CD4-positive, CD25-positive, alpha-beta regulatory T cell (primary cell): ENCODE measurements around the gene HSFX3. TPM values are rescaled to one million over a fixed set of nuclear protein-coding genes. Genes with fewer than 3 reads are reported as not detected.
"Not testable (repeated sequence)": the region's sequence is repeated elsewhere in the genome, so short reads cannot be mapped to it uniquely, and the experiment has no call there.

Experiments
- ATAC-seq, 2 donors: fragments of 150-1000 bp; cut with Tn5 transposase; one replicate each; pipeline ENCODE4 v1.10.0; 2021; ENCODE audit warnings: low read depth in 2 of 2, moderate number of reproducible peaks in 2 of 2, moderate library complexity in 1 of 2
- DNase-seq, 3 donors: peaks; one replicate each; pipeline versions ENCODE4 v3.0.0 to v3.0.0-alpha.2; 2012 to 2022; ENCODE audit warnings: mixed read lengths in 1 of 3
- H3K27ac ChIP-seq: one replicate; pipeline ENCODE4 v1.7.0; 2013; ENCODE audit warnings: mild to moderate bottlenecking, low read length; ENCODE audit not compliant: insufficient read depth, poor library complexity, severe bottlenecking
- H3K27me3 ChIP-seq: one replicate; pipeline ENCODE4 v1.7.0; 2013; ENCODE audit warnings: low read length; ENCODE audit not compliant: control insufficient read depth, insufficient read depth
- H3K36me3 ChIP-seq: one replicate; pipeline ENCODE4 v1.7.0; 2013; ENCODE audit warnings: mild to moderate bottlenecking, low read length, moderate library complexity; ENCODE audit not compliant: control insufficient read depth, insufficient read depth
- H3K4me1 ChIP-seq: 2 replicates; pipeline ENCODE4 v1.7.0; 2013; ENCODE audit warnings: mild to moderate bottlenecking, low read length; ENCODE audit not compliant: insufficient read depth, control insufficient read depth, poor library complexity, severe bottlenecking
- H3K4me3 ChIP-seq: one replicate; pipeline ENCODE4 v1.7.0; 2013; ENCODE audit warnings: low read depth, mild to moderate bottlenecking, low read length, moderate library complexity
- H3K9me3 ChIP-seq, 2 experiments: 1 replicate in 1 of 2; 2 replicates in 1 of 2; pipeline ENCODE4 v1.7.0; 2013; ENCODE audit warnings: low read length in 2 of 2, mild to moderate bottlenecking in 1 of 2, moderate library complexity in 1 of 2; ENCODE audit not compliant: control insufficient read depth in 2 of 2
- H3K27ac Mint-ChIP-seq, 3 donors: one replicate each; pipeline ENCODE4 v1.8.0; 2020 to 2022; ENCODE audit warnings: mild to moderate bottlenecking in 3 of 3, mixed read lengths in 3 of 3, moderate library complexity in 2 of 3
- H3K27me3 Mint-ChIP-seq: one replicate; pipeline ENCODE4 v1.8.0; 2022; ENCODE audit warnings: mild to moderate bottlenecking, mixed read lengths
- H3K36me3 Mint-ChIP-seq: one replicate; pipeline ENCODE4 v1.8.0; 2020; ENCODE audit warnings: mixed read lengths
- H3K4me1 Mint-ChIP-seq, 4 donors: one replicate each; pipeline ENCODE4 v1.8.0; 2020 to 2022; ENCODE audit warnings: mixed read lengths in 4 of 4, mild to moderate bottlenecking in 1 of 4
- H3K4me3 Mint-ChIP-seq, 4 donors: one replicate each; pipeline ENCODE4 v1.8.0; 2020 to 2022; ENCODE audit warnings: mild to moderate bottlenecking in 4 of 4, mixed read lengths in 4 of 4, moderate library complexity in 3 of 4
- H3K9me3 Mint-ChIP-seq, 7 donors: one replicate each; pipeline ENCODE4 v1.8.0; 2020 to 2022; ENCODE audit warnings: mixed read lengths in 7 of 7, mild to moderate bottlenecking in 3 of 7, moderate library complexity in 2 of 7
- polyA plus RNA-seq, 4 donors: library from polyadenylated mRNA; unstranded; fragments of 300-500 nt; fragmentation: Illumina TruSeq; gene quantifications; one replicate each; pipeline ENCODE4 v1.2.3, GENCODE V29; 2021
- total RNA-seq: library from RNA; stranded (reverse); gene quantifications from one replicate; pipeline ENCODE4 v1.2.3, GENCODE V29; 2022

Gene HSFX3
- total and polyA plus RNA-seq, 5 donors from 2014 or later = not detected

DNA sequence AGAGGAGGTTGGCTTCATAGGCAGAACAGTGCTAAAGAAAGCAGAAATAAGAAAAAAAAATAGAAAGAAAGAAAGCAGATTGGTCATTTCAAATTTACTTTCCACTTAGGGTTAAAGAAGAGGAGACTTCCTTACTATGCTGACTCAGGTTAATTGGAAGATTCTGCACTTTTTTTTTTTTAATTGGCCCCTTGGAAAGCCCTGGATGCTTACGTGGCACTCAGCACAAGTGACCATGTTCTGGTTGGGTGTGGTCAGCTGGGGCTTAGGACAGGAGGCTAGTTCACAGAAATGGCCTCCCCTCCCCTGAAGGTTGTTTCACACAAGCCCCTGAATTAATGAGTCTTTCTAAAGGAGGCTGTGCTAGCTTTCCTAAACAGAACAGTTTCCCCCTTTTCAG, 23.0 kb upstream of the HSFX3 start:
- H3K4me3 ChIP-seq = no peak overlapping the region
- H3K27me3 ChIP-seq = no peaks in the 10 kb centered on the region
- Mint-ChIP-seq H3K9me3 (no peaks in the 10 kb centered on the region), H3K36me3 (no peaks in the 10 kb centered on the region), H3K27me3 (no peaks in the 10 kb centered on the region), H3K4me1 (no peaks in the 10 kb centered on the region), H3K27ac (no peak overlapping the region), H3K4me3 (no peak overlapping the region)
- no peaks in the 10 kb centered on the region for H3K36me3 ChIP-seq
- no peak for DNase-seq
- H3K27ac ChIP-seq = no peak overlapping the region
- H3K9me3 ChIP-seq = no peaks in the 10 kb centered on the region
- H3K4me1 ChIP-seq = no peaks in the 10 kb centered on the region
- ATAC-seq = no peak

DNA sequence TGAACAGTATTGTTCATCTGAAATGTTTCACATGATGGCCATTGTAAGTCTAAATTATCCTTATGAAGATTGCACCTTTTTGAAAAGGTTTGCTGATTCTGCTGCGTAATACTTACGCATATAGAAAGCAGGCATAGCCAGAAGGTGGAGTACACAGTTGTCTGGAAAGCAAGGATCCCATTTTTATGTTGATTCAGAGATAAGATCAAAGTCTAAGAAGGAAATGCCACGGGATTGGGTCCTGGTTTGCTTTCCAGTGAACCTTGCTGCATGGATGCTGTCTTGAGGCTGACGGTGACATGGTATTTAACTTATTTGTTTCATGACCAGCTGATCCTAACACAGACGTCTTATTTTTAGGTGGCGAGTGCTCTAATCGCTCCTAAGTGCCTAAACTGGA, 22.0 kb upstream of the HSFX3 start:
- H3K36me3 ChIP-seq = no peaks in the 10 kb centered on the region
- Mint-ChIP-seq H3K4me3 (no peak overlapping the region), H3K36me3 (no peaks in the 10 kb centered on the region), H3K4me1 (no peaks in the 10 kb centered on the region), H3K9me3 (no peaks in the 10 kb centered on the region), H3K27ac (no peak overlapping the region), H3K27me3 (no peaks in the 10 kb centered on the region)
- no peak for DNase-seq
- no peaks in the 10 kb centered on the region for H3K27me3 ChIP-seq
- H3K27ac ChIP-seq = no peak overlapping the region
- H3K4me1 ChIP-seq = no peaks in the 10 kb centered on the region
- ATAC-seq = no peak
- H3K4me3 ChIP-seq = no peak overlapping the region
- H3K9me3 ChIP-seq = no peaks in the 10 kb centered on the region

DNA sequence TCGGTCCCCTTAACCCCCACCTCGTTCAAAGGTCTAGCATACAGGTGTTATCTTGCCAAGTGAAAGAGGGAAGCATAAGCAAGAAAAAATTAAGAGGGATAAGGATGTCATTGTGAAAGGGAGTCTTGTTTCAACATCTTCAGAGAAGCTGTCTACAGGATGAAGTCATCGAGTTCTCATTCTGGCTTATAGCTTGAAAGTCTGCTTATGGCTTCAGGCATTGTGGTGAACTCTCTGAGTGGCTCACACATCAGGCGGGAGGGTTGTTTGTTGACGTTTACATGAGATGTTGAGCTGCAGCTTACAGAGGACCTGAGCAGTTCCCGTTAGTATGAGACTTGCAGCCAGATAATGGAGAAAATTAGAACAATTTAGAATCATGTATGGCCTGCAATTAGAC, 20.9 kb upstream of the HSFX3 start:
- Histone ChIP-seq H3K4me1 (no peaks in the 10 kb centered on the region), H3K4me3 (no peak overlapping the region), H3K9me3 (no peaks in the 10 kb centered on the region), H3K27ac (no peak overlapping the region), H3K27me3 (no peaks in the 10 kb centered on the region), H3K36me3 (no peaks in the 10 kb centered on the region)
- H3K4me3 Mint-ChIP-seq = no peak overlapping the region
- DNase-seq (no peak), ATAC-seq (no peak)
- H3K9me3 Mint-ChIP-seq = no peaks in the 10 kb centered on the region
- H3K27ac Mint-ChIP-seq = no peak overlapping the region
- H3K4me1 Mint-ChIP-seq = no peaks in the 10 kb centered on the region
- H3K27me3 Mint-ChIP-seq = no peaks in the 10 kb centered on the region
- H3K36me3 Mint-ChIP-seq = no peaks in the 10 kb centered on the region

DNA sequence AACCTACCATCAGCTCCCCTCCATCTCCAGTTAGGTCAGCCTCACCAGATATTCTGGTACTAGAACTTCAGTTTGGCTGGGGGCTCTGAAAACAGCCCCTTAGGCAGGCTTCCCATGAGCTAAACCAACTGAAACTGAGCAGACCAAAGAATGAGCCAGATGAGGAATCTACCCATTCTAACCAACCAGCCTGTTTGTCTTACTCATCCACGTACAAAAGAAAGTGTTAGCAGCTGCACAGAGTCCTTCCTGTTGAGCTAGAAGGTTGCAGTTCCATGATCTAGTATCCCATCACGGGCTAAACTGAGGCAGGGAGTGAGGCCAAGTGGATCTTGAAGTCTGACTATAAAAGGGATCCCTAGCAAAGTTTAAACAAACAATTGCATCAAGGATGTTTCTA, 20.0 kb upstream of the HSFX3 start:
- ATAC-seq (no peak), DNase-seq (no peak)
- Histone ChIP-seq H3K27ac (no peak overlapping the region), H3K36me3 (no peaks in the 10 kb centered on the region), H3K27me3 (no peaks in the 10 kb centered on the region), H3K4me3 (no peak overlapping the region), H3K9me3 (no peaks in the 10 kb centered on the region), H3K4me1 (no peaks in the 10 kb centered on the region)
- Mint-ChIP-seq H3K27ac (peak overlapping the region in 1 of 3 donors; percentile 28), H3K4me1 (no peaks in the 10 kb centered on the region), H3K9me3 (no peaks in the 10 kb centered on the region), H3K27me3 (no peaks in the 10 kb centered on the region), H3K4me3 (no peak overlapping the region), H3K36me3 (no peaks in the 10 kb centered on the region)

DNA sequence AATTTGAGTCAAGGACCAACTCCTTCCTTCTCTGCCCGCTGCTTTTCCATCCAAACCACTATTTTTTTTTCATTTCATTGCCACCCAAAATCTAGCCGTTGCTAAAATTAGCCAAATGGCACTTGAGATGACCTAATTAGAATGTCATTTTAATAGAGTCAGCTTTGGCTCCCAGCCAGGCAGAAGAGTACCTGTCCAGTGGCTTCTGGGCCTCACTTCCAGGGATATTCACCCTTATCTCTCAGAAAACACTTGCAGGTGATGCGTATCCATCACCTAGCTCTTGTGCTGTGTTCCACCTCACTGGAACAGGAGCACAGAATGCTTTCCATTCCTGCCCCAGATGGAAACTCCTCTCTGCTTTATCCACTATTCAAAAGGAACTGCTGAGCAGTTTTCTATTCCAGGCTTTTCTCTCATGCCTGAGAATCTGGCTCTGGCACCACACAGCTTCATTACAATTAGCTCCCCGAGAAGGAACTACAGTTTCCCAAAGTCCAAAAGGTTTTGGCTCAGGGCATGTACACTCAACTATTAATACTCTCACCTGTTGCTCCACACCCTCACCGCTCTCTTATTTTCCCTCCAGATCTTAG, 19.1 kb upstream of the HSFX3 start:
- no peaks in the 10 kb centered on the region for H3K9me3 Mint-ChIP-seq
- H3K9me3 ChIP-seq = no peaks in the 10 kb centered on the region
- no peaks in the 10 kb centered on the region for H3K4me1 Mint-ChIP-seq
- H3K36me3 Mint-ChIP-seq = no peaks in the 10 kb centered on the region
- DNase-seq (no peak), ATAC-seq (no peak)
- no peak overlapping the region for H3K4me3 Mint-ChIP-seq
- no peak overlapping the region for H3K4me3 ChIP-seq
- no peaks in the 10 kb centered on the region for H3K27me3 ChIP-seq
- no peaks in the 10 kb centered on the region for H3K4me1 ChIP-seq
- no peak overlapping the region for H3K27ac Mint-ChIP-seq
- H3K27me3 Mint-ChIP-seq = no peaks in the 10 kb centered on the region
- no peaks in the 10 kb centered on the region for H3K36me3 ChIP-seq
- H3K27ac ChIP-seq = no peak overlapping the region

DNA sequence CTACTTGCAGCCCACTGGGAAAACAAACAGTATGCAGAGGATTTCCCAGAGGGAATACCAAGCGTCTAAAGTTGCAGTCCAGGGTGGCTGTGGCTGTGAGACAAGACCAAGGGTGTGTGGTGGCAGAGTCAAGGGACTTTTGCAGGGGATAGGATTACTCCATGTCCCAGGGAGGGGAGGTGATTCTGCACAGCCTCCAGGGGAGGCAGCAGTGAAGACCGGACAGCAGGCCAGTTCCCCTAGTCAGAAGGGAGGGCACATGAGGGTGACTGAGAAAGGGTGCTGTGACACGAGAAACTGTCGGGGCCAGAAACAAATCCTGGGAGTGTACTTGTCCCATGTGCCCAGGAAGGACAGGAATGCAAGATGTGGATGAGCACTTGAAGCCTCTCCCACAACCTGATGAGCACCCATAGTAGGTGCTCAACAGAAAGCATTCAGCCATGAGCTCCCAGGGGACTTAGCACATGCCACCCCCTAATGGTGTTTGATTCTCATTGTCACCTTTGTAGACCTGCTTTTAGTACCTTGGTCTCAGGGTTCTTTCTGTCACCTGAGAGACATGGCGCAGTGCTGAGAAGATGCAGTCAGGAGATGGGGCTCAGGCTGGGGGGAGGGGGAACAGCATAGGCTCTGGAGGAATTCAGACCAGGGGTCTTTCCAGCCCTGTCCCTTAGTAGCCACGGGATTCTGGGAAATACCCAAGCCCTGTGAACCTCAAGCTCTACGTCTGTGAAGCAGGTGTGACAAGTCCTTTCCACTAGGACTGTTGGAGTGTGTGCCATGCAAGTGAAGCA, 18.1 kb upstream of the HSFX3 start:
- ATAC-seq = no peak
- no peaks in the 10 kb centered on the region for H3K4me1 Mint-ChIP-seq
- no peak for DNase-seq

DNA sequence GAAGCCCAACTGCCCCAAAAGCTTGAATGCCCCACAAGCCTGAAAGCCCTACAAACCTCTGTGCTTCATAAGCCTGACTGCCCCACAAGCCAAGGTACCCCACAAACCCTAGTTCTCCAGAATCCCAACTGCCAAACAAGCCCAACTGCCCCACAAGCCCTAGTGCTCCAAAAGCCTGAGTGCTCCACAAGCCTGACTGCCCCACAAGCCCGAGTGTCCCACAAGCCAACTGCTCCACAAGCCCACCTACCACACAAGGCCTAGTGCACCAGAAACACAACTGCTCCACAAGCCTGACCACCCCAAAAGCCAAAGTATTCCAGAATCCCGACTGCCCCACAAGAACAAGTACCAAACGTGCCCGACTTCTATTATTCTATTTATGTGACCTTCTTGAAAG, 13.6 kb upstream of the HSFX3 start:
- no peaks in the 10 kb centered on the region for H3K4me1 Mint-ChIP-seq
- no peak overlapping the region for H3K27ac ChIP-seq
- H3K27ac Mint-ChIP-seq = no peak overlapping the region
- H3K36me3 ChIP-seq = no peaks in the 10 kb centered on the region
- H3K9me3 Mint-ChIP-seq = no peaks in the 10 kb centered on the region
- H3K9me3 ChIP-seq = no peaks in the 10 kb centered on the region
- H3K4me3 ChIP-seq = no peak overlapping the region
- H3K27me3 Mint-ChIP-seq = no peaks in the 10 kb centered on the region
- H3K4me1 ChIP-seq = no peaks in the 10 kb centered on the region
- DNase-seq = no peak
- no peaks in the 10 kb centered on the region for H3K27me3 ChIP-seq
- no peaks in the 10 kb centered on the region for H3K36me3 Mint-ChIP-seq
- H3K4me3 Mint-ChIP-seq = no peak overlapping the region
- no peak for ATAC-seq

More for the DNA sequence above, 18.1 kb upstream of the HSFX3 start:
- H3K27ac Mint-ChIP-seq = no peak overlapping the region
- Histone ChIP-seq H3K4me3 (no peak overlapping the region), H3K27me3 (no peaks in the 10 kb centered on the region), H3K36me3 (no peaks in the 10 kb centered on the region), H3K4me1 (no peaks in the 10 kb centered on the region), H3K9me3 (no peaks in the 10 kb centered on the region), H3K27ac (no peak overlapping the region)
- no peak overlapping the region for H3K4me3 Mint-ChIP-seq
- H3K9me3 Mint-ChIP-seq = no peaks in the 10 kb centered on the region
- H3K36me3 Mint-ChIP-seq = no peaks in the 10 kb centered on the region
- H3K27me3 Mint-ChIP-seq = no peaks in the 10 kb centered on the region

DNA sequence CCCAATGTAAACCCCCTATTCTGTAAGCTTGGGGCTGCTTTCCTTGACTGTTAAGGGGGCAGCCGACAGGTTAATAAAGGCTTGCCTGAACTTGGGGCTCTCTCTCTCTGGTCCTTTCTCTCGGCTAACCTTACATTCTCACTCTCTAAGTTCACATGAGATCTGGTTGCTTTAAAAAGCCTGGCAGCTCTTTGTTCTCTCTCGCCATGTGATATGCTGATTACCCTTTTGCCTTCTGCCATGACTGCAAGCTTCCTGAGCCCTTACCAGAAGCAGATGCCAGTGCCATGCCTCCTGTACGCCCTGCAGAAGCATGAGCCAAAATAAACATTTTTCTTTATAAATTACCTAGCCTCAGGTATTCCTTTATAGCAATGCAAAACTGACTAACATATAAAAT, 5.5 kb upstream of the HSFX3 start:
- not testable (repeated sequence) for H3K27me3 Mint-ChIP-seq, H3K9me3 Mint-ChIP-seq, H3K9me3 ChIP-seq, H3K4me3 ChIP-seq, ATAC-seq, H3K27ac ChIP-seq, DNase-seq, H3K36me3 ChIP-seq, H3K27ac Mint-ChIP-seq, H3K4me1 ChIP-seq, H3K4me3 Mint-ChIP-seq, H3K27me3 ChIP-seq, H3K36me3 Mint-ChIP-seq, H3K4me1 Mint-ChIP-seq
